Bronchial epithelial cell (primary cell): ENCODE data around the gene HDAC4. TPM values are rescaled to one million over a fixed set of nuclear protein-coding genes. Genes with fewer than 3 reads are reported as not detected.

Experiments
- DNase-seq: peaks from one replicate; pipeline ENCODE4 v3.0.0-alpha.2; 2010; ENCODE audit warnings: low read depth
- FAIRE-seq: peaks from 2 replicates; lab custom pipeline; 2011; peaks lifted over from hg19 to GRCh38; lab: Jason Lieb, UNC
- H3K27me3 ChIP-seq: 2 replicates; pipeline ENCODE4 v1.5.1; 2011; ENCODE audit warnings: low read length; ENCODE audit not compliant: control insufficient read depth, insufficient read depth
- H3K36me3 ChIP-seq: 2 replicates; pipeline ENCODE4 v1.5.1; 2011; ENCODE audit warnings: low read length; ENCODE audit not compliant: control insufficient read depth, insufficient read depth
- H3K4me3 ChIP-seq: 2 replicates; pipeline ENCODE4 v1.5.1; 2011; ENCODE audit warnings: mild to moderate bottlenecking, low read depth, low read length, control low read depth
- total RNA-seq: library from RNA; depleted of rRNA; stranded (reverse); fragments of >200 nt; gene quantifications from 2 replicates; pipeline ENCODE4 v1.2.1, GENCODE V29; 2014
- TF ChIP-seq, protein P1 (sequence below): IDR thresholded peaks from 2 replicates; pipeline ENCODE4 v1.5.1; 2011; ENCODE audit warnings: mild to moderate bottlenecking, moderate library complexity, low read length, control low read depth, inconsistent platforms; ENCODE audit not compliant: insufficient read depth, severe bottlenecking

The HDAC4 gene
- total RNA-seq, 1 donor from 2014 or later: 5.3 TPM

DNA sequence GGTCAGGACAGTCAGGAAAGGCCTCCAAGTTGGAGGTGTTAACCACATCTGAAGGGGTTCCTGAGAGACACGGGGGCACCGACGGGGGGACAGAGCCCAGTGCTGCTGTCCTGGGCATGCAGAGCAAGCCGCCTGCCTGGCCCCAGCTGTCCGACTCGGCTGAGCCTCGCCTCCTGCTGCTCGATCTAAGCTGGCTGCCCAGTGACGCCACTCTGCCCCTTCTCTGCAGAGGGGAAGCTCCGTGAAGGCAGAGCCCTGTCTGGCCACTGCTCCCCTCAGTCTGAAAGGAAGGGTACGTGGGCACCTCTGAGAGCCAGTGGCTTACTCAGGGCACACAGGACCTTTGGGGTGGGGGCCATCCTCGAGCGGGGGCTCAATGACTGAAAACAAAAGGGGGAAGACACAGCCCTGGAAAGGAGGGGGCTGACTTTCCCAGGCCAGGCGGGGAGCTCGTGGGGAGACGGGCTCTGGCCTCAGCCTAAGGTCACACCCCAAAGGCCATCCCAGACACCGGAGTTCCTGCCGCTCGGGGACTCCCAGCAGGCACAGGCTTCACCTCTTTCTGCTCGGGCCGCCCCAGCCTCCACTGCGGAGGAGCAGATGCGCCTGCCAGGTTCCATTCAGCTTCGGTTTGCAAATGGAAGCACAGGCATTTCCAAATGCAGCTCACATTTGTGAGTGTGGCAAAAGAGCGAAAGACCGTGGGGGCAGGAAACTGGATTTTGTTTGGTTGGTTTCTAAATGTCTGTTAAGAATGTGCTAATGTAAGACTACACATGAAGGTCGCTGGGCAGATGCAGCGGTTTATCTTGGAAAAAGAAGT is 136.9 kb downstream of the HDAC4 start:
- no peak for FAIRE-seq

GRCh38 chr2:239263231-239263630 is 137.6 kb downstream of the HDAC4 start:
- H3K27me3 ChIP-seq: no peaks in the 10 kb centered on the region
- DNase-seq (no peak), FAIRE-seq (no peak)
- H3K4me3 ChIP-seq: no peak overlapping the region
- TF ChIP-seq, protein P1, sequence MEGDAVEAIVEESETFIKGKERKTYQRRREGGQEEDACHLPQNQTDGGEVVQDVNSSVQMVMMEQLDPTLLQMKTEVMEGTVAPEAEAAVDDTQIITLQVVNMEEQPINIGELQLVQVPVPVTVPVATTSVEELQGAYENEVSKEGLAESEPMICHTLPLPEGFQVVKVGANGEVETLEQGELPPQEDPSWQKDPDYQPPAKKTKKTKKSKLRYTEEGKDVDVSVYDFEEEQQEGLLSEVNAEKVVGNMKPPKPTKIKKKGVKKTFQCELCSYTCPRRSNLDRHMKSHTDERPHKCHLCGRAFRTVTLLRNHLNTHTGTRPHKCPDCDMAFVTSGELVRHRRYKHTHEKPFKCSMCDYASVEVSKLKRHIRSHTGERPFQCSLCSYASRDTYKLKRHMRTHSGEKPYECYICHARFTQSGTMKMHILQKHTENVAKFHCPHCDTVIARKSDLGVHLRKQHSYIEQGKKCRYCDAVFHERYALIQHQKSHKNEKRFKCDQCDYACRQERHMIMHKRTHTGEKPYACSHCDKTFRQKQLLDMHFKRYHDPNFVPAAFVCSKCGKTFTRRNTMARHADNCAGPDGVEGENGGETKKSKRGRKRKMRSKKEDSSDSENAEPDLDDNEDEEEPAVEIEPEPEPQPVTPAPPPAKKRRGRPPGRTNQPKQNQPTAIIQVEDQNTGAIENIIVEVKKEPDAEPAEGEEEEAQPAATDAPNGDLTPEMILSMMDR: no peak
- H3K36me3 ChIP-seq: no peaks in the 10 kb centered on the region

More for the DNA sequence above, 136.9 kb downstream of the HDAC4 start:
- H3K36me3 ChIP-seq: no peaks in the 10 kb centered on the region
- H3K27me3 ChIP-seq: no peaks in the 10 kb centered on the region
- TF ChIP-seq, protein P1: no peak
- no peak for DNase-seq
- H3K4me3 ChIP-seq: no peak overlapping the region

- TF ChIP-seq, protein P1: no peak
- no peak for FAIRE-seq
Measured at GRCh38 chr2:239262484-239263230, 138.2 kb downstream of the HDAC4 start.

DNA sequence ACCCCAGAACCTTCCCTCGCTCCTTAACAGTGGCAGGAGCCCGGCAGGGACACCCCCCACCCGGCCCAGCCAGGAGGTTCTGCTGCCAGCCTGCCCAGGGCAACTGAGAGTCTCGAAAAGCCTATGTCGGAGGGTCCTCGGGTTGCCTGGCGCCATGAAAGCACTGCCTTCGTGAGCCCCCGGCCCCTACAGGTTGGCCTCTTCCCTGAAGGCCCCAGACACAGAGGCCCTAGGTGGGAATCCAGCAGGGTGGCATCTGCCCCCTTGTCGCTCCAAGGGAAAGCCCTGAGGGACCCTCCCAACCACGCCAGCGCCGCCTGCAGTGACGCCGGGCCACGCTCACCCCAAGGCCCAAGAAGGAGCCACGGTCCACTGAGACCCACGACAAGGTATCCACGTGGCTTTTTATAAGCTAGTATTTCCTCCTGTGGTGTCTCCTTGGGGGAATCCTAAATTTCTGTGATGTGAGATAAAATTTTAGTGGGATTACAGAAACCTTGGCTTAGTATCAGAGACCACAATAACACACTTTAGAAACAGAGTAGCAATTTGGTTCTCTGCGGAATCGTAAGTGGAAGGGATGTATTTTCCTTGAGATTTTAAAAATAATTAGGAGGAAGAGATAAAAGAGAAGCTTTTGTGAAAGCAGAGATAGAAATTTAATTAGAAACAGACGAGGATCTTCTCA is 138.9 kb downstream of the HDAC4 start:
- no peak for FAIRE-seq
- Histone ChIP-seq H3K27me3 (no peaks in the 10 kb centered on the region), H3K36me3 (no peaks in the 10 kb centered on the region), H3K4me3 (no peak overlapping the region)
- TF ChIP-seq, protein P1: no peak
- DNase-seq: no peak

More at GRCh38 chr2:239262484-239263230, 138.2 kb downstream of the HDAC4 start:
- H3K27me3 ChIP-seq: no peaks in the 10 kb centered on the region
- H3K4me3 ChIP-seq: no peak overlapping the region
- no peak for DNase-seq
- H3K36me3 ChIP-seq: no peaks in the 10 kb centered on the region

DNA sequence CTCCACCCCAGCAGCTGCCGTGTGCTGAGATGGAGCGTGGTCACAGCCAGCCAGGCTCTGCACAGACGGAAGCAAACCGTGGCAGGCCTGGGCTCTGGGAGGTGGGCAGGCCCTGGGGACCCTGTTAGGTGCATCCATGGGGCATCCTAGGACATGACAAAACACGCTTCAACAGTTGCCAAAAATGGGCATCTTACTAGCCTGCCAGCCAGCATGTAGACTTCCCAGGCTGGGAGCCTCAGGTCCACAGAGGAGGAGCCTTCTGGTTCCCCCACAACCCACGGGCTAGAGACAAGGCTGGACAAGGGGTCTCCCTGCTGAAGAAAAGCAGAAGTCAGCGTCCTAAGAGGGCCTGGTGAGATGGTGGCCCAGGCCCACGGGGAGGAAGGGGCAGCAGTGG is 139.5 kb downstream of the HDAC4 start:
- TF ChIP-seq, protein P1: no peak
- Histone ChIP-seq H3K36me3 (no peaks in the 10 kb centered on the region), H3K4me3 (no peak overlapping the region), H3K27me3 (no peaks in the 10 kb centered on the region)
- DNase-seq (no peak), FAIRE-seq (no peak)
